Mucosa of gallbladder (tissue), 1 donor: ENCODE measurements around the gene KCNK7. TPM values are rescaled to one million over a fixed set of nuclear protein-coding genes. Genes with fewer than 3 reads are reported as not detected.
"Not testable (repeated sequence)": the region's sequence is repeated elsewhere in the genome, so short reads cannot be mapped to it uniquely, and the experiment has no call there.

ENCODE experiments used
- DNase-seq: peaks from one replicate; pipeline ENCODE4 v3.0.0-alpha.2; 2020; ENCODE audit warnings: low spot score
- total RNA-seq: library from RNA; stranded (reverse); gene quantifications from one replicate; pipeline ENCODE4 v1.2.1, GENCODE V29; 2021
- donor health status: DM: no; HTN: no; CAD: no.

KCNK7 gene, protein sequence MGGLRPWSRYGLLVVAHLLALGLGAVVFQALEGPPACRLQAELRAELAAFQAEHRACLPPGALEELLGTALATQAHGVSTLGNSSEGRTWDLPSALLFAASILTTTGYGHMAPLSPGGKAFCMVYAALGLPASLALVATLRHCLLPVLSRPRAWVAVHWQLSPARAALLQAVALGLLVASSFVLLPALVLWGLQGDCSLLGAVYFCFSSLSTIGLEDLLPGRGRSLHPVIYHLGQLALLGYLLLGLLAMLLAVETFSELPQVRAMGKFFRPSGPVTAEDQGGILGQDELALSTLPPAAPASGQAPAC
- total RNA-seq, result 1.1 TPM

DNA sequence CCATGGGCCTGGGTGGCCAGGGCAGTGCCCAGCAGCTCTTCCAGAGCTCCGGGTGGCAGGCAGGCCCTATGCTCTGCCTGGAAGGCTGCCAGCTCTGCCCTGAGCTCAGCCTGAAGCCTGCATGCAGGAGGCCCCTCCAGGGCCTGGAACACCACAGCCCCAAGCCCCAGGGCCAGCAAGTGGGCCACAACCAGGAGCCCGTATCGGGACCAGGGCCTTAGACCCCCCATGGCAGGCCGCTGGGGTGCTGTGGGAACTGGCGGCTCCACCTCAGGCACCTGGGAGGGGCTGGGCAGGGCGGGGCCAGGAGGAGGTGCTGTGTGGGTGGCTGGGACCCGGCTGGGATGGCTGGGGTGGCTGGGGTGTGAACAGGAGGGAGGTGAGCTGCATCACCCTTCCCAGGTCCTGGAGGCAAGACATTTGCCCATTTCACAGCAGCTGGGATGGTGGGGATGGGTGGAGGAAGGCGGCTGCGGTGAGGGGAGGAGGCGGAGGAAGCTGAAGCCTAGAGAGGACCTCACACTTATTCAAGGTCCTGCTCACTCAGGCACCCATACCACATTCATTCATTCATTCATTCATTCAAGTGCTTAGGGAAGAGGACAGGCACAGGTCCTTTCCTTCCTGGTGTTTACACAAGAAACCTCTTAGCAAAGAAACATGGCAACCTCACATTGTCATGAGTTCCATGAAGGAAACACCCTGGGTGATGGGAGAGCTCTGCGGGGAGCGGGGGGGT is at the start of gene KCNK7:
KCNK7 (minus strand) TSS at position 258 of the 739 bp plus-strand sequence; CDS start at position 230, 28 bp downstream.
- no peak for DNase-seq

DNA sequence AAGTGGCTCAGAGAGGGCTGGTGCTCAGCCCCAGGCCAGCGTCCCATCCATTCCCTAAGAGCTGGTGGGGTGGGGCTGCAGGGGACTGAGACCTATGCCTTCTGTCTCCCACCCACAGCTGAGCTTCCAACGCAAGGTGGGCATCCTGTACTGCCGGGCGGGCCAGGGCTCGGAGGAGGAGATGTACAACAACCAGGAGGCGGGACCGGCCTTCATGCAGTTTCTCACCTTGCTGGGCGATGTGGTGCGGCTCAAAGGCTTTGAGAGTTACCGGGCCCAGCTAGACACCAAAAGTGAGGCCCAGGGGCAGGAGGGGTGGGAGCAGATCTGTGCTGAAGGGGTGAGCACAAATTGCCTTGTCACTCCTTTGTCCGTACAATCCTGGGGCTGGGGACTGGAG is 49.2 kb upstream of the KCNK7 start:
- no peak for DNase-seq

DNA sequence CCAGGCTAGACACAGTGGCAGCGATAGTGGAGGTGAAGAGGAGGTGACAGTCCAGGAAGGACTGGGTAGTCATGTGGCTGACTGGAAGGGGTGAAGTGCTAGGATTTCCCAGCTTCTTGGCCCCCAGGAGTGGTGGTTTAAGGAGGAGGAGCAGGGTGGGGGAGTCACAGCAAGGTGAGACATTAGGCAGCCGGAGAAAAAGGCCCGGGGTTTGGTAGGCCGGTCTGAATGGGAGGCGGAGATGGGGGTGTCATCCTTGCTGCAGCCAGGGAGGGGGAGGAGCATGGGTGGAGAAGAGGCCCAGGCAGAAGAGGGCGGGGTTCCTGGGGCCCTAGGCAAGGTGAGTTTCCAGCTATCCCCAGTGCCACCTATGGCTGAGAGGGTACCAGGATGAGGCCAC is 48.4 kb upstream of the KCNK7 start:
- DNase-seq, result no peak

DNA sequence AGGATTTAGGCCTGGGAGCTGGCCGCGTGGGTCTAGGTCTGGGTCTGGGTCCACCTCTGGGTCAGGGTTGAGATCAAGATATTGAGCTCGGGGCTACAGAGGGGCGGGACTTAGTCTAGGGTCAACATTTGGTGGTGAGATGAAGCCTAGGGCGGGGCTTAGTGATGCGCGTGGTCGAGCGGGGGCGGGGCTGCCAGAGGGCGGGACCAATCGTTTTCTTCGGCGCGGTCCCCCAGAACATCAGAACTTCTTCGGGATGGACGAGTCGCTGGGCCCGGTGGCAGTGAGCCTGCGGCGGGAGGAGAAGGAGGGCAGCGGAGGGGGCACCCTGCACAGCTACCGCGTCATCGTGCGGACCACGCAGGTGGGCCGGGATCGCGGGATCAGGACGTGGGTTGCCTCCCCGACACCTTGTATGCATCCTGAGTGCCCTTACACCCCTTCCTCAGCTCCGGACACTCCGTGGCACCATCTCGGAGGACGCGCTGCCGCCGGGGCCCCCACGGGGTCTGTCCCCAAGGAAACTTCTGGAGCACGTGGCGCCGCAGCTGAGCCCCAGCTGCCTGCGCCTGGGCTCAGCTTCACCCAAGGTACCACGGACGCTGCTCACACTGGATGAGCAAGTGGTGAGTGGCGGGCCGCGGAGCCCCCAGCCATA is 46.5 kb upstream of the KCNK7 start:
- DNase-seq, result no peak

DNA sequence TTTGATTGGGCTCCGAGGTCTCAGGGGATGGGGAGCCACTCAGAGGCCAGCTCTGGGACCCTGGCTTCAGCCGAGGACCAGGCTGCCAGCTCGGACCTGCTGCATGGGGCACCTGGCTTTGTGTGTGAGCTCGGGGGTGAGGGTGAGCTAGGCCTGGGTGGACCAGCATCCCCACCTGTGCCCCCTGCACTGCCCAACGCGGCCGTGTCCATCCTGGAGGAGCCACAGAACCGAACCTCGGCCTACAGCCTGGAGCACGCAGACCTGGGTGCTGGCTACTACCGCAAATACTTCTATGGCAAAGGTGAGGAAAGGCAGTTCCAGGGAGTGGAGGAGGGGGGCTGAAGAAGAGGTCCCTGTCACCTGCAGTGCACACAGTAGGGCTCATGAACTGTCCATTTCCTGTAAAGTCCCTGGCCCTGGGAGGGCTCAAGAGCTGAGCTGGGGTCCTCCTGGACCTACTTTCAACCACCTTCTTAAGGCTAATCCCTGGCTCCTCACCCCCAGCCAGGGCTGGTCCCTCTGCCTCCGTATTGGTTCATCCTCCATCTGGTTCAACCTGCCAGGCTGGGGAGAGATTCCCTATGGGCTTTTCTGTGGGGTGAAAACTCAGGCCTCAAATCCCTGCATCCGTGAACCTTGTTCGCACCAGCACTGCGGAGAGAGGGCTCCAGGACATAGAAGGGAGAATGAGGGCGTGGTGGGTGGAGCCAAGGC is 45.9 kb upstream of the KCNK7 start:
- no peak for DNase-seq

DNA sequence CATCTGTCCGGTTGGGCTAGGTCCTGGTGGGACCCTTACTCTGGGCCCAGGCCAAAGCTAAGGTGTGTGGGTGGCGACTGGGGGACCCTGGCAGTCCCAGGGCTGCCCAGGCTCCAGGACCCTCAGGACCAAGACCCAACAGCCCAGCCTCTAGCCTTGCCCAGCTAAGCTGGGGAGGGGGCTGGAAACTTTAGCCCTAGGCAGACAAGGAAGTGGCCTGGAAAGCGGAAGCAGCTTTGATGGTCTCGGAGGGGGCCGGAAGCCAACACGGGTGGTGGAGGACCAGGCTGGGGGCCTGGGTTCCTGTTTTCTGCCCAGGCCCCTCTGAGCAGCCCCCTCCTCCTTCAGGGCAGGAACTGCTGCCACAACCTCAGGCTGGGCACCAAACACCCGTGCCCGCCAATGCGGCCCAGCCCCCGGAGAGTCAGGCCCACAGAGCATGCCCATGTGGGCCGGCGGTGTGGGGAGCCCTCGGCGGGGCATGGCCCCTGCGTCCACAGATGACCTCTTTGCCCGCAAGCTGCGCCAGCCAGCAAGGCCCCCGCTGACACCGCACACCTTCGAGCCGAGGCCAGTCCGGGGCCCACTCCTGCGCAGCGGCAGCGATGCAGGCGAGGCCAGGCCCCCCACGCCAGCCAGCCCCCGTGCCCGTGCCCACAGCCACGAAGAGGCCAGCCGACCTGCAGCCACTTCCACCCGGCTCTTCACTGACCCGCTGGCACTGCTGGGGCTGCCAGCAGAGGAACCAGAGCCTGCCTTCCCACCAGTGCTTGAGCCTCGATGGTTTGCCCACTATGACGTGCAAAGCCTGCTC is 45.1 kb upstream of the KCNK7 start:
- peak; percentile 61 for DNase-seq

DNA sequence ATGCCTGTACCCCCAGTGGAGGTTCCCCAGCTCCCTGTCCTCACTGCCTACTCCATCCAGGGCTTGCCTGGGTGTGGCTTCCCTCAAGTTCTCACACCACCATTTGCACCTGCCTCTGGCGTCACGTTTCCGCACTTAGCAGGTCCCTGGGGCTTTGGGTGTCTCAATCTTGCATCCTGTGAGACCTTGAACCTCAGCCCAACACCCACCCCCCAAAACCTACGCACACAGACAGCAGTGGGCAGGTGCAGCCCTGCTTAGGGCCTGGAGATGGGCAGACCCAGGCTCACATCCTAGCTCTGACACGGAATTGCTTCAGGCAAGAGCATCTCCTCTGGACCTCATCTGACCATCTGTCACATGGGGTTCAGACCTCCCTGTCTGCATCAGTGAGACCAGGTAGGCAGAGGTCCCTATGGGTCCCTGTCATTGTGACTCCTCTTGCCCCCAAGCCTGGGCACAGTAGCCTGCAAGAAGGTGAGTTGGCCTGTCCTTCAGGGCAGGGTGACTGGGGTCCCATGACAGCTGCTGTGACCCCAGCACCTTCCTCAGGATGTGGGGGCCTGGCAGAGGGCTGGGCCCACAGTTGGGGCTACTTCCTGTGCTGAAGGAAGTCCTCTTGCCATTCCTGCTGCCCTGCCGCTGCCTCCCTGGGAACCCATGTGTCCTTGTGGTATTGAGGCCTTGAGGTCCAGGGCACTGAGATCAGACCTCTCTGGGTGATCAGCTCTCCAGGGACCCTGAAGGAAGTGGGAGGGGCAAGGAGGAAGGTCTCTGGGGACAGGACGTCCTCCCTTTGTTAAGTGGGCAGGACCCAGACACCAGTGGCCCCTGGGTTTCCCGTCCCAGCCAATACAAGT is 44.3 kb upstream of the KCNK7 start:
- peak; percentile 42 for DNase-seq

DNA sequence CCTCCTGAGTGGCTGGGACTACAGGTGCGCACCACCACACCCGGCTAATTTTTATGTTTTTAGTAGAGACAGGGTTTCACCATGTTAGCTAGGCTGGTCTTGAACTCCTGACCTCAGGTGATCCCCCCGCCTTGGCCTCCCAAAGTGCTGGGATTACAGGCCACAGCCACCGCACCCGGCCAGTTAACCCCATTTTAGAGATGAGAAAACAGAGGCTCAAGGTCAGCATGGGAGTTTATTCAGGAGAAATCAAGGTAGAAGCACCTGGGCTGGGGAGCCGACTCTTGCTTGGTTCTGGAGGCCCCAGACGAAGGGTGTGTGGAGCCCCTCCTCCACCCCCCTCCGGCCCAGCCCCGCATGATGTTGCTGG is 43.6 kb upstream of the KCNK7 start:
- not testable (repeated sequence) for DNase-seq

DNA sequence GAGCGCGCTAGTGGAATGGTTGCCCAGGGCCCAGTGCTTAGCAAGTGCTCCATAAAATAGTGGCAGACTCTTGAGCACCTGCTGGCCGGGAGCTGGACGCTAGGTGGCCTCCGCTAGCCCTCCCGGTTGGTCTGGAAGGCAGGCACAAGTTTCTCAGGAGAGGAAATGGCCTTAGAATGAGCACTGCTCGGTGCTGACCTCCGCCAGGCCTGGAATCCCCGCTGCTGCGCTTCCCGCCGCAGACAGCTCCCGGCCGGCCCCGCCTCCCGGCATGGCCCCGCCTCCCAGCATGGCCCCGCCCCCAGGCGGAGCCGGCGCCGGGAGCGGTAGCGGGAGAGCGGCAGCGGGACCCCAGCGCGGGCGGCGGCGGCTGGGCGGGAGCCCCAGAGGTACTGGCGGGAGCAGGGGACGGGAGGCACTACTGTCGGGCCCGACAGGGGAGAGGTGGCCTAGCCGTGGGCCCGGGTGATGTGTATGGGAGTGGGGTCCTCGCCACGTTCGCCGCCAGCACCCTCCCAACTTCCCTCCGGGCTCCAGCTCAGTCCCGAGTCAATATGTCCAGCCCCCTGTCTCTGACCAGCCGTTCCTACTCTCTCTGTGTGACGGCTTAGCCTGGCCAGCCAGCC is 42.3 kb upstream of the KCNK7 start, which contains the start of gene SIPA1:
SIPA1 (plus strand) TSS at position 308 of the 626 bp plus-strand sequence. CDS start 2,821 bp downstream, outside the sequence.
- DNase-seq, result peak; percentile 75

DNA sequence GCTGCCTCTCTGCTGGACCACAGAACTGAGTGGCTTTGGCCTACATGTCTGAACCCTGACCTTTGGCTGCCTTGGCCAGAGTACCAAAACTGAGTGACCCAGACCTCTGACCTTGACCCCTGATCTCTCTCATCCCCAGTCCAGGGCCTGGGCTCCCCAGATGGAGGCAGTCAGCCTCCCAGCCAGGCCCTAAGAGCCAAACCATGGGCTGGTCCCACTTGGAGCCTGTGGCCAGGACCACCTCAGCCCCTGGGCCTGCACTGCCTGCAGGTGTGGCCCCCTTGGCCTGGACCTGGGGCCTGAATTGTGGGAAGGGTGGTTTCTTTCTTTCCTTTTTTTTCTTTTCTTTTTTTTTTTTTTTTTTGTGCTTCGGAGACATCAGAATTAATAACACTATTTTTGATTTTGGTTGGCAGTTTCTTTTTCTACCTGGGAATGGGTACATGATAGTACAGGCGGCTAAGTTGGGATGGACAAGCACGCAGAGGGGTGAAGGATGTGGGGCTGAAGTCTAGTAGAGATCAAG is 41.5 kb upstream of the KCNK7 start:
- DNase-seq, result no peak

DNA sequence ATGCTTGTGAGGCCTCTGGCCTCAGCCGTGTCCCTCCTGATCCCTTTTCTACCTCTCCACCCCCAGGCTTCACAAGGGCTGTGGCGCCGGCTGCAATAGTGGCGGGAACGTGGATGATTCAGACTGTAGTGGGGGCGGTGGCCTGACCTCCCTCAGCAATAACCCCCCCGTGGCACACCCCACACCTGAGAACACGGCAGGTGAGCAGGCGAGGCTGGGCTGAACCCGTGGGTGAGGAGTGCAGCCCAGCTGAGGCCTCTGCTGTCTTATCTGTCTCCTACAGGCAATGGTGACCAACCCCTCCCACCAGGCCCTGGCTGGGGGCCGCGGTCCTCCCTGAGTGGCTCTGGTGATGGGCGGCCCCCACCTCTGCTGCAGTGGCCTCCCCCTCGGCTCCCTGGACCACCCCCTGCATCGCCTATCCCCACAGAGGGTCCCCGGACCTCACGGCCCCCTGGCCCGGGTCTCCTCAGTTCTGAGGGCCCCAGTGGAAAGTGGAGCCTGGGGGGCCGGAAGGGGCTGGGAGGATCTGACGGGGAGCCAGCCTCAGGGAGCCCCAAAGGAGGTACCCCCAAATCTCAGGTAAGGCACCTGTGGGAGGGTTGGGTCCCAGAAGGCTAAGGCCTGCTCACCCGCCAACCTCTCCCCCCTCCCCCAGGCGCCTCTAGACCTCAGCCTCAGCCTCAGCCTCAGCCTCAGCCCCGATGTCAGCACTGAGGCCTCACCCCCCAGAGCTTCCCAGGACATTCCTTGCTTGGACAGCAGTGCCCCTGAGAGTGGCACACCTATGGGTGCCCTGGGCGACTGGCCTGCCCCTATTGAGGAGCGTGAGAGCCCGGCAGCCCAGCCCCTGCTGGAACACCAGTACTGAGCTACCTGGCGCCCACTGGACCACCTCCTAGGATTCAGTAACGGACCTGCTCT is 40.8 kb upstream of the KCNK7 start:
- DNase-seq, result no peak

DNA sequence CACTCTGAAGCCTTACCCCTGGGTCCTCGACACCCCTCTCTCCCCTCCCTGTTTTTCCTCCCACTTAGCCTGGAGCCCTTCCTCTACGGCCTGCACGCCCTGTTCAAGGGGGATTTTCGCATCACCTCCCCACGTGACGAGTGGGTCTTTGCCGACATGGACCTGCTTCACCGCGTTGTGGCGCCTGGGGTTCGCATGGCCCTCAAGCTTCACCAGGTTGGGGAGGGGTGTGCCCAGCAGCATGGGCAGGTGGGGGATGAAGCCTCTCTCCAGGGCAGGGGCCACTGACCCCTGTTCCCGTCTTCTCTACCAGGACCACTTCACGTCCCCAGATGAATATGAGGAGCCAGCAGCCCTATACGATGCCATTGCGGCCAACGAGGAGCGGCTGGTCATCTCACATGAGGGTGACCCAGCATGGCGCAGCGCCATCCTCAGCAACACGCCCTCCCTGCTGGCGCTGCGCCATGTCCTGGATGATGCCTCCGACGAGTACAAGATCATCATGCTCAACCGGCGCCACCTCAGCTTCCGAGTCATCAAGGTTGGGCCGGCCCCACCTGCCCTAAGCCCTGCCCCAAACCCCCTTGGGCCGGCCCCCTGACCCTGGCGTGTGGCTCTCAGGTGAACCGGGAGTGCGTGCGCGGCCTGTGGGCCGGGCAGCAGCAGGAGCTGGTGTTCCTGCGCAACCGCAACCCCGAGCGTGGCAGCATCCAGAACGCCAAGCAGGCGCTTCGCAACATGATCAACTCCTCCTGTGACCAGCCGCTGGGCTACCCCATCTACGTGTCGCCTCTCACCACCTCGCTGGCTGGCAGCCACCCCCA is 39.5 kb upstream of the KCNK7 start:
- DNase-seq, result no peak

DNA sequence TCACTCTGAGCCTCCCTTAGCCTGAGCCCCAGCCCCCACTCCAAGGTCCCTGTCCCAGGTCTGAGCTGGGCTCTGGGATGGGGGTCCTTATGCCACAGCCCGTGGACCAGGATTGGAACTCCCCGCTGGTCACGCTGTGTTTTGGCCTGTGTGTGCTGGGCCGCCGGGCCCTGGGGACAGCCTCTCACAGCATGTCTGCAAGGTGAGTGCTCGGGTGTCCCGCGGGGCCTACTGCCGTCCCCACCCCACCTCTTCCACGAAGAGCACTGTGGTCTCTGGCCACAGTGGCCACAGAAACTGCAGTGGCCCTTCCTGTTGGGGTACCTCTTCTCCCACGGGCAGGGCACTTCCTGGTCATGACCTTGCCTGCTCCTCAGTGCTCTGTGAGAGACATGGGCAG is 38.8 kb upstream of the KCNK7 start:
- DNase-seq, result no peak

DNA sequence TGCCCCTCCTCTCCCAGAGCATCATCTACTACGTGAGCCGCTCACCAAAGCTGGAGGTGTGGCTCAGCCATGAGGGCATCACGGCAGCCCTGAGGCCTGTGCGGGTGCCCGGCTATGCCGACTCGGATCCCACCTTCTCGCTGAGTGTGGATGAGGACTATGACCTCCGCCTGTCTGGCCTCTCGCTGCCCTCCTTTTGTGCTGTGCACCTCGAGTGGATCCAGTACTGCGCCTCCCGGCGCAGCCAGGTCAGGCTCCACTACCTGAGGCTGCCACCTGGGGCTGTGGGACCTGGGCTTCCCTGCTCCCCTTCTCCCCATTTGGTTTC is 38.5 kb upstream of the KCNK7 start:
- no peak for DNase-seq

DNA sequence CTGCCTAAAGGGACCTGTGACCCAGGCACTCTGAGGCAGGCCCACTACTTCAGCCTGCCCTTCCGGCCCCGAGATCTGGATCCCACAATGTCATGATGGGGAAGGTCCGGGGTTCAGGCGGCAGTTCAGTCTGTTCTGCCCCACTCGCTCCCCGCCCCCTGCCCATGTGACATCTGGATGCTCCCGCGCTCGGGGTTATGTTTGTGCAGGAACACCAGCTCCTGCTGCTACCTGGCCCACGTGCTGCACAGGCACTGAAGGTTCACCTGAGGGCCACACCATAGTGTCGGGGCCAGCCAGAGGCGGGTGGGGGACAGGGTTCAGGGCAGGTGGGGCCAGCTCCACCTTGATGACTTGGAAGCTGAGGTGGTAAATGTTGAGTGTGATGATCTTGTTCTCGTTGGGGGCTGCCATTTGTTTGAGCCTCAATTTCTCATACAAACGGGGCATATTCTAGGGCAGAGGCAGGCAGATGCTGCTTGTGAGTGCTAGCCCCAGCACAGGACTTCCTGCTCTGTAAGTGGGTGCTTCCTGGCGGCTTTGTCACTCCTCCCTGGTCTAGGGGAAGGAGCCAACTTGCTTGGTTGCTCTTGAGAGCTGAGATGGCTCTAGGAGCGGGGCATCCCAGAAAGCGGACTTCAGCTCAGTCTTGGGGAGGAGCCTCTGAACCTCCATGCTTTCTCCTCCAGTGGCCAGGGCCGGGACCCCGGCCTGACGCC is 37.9 kb upstream of the KCNK7 start:
- DNase-seq, result no peak

DNA sequence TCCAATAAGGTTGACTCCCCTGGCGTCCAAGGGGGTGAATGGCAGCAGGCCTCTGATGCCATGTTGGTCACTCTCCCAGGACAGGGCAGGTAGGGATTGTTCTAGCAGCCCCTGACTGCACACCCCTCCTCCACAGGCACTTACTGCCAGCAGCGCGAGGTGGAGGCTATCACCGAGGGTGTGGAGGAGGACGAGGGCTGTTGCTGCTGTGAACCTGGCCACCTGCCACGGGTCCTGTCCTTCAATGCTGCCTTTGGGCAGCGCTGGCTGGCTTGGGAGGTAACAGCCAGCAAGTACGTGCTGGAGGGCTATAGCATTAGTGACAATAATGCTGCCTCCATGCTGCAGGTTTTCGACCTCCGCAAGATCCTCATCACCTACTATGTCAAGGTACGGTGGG is 34.6 kb upstream of the KCNK7 start:
- DNase-seq, result no peak

DNA sequence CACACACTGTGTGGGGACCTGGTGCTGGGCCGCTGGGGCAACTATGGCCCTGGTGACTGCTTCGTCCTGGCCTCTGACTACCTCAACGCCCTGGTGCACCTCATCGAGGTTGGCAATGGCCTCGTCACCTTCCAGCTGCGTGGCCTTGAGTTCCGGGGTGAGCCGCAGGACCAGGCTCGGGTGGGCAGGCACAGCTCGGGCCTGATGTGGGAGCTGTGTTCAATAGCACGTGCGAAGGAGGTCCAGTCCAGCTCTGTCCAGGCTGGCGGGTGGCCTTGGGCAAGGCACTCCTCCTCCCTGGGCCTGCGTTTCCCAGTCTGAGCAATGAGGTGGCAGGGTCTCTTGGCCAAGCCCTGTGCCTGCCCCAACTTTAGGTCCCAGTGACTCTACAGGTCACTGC is 34.0 kb upstream of the KCNK7 start:
- DNase-seq, result no peak
